ENCODE measurements around the gene ABHD16B. TPM values are rescaled to one million over a fixed set of nuclear protein-coding genes. Genes with fewer than 3 reads are reported as not detected.

ABHD16B gene
- polyA plus RNA-seq (ENCODE audit: insufficient read length in 3 of 3): not detected

DNA sequence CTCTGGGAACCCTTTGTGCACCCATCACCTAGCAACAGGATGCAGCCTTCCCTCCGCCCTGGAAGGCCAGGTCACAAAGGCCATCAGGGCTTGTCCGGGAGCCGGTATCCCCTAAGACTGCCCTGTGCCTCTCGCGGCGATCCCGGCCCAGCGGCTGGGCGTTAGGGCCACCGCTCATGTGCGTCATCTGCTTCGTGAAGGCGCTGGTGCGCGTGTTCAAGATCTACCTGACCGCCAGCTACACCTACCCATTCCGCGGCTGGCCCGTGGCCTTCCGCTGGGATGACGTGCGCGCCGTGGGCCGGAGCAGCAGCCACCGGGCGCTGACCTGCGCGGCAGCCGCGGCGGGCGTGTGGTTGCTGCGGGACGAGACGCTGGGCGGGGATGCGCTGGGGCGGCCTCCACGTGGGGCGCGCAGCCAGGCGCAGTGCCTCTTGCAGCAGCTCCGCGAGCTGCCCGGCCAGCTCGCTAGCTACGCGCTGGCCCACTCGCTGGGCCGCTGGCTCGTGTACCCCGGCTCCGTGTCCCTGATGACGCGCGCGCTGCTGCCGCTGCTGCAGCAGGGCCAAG, at the start of gene ABHD16B:
Gene ABHD16B, plus strand, starts transcription at position 134 of the 570 bp plus-strand sequence. Its CDS starts 43 bp downstream, at position 177.
- DNase-seq (ENCODE audit: low read depth in 3 of 3, low spot score in 2 of 3): no peak

DNA sequence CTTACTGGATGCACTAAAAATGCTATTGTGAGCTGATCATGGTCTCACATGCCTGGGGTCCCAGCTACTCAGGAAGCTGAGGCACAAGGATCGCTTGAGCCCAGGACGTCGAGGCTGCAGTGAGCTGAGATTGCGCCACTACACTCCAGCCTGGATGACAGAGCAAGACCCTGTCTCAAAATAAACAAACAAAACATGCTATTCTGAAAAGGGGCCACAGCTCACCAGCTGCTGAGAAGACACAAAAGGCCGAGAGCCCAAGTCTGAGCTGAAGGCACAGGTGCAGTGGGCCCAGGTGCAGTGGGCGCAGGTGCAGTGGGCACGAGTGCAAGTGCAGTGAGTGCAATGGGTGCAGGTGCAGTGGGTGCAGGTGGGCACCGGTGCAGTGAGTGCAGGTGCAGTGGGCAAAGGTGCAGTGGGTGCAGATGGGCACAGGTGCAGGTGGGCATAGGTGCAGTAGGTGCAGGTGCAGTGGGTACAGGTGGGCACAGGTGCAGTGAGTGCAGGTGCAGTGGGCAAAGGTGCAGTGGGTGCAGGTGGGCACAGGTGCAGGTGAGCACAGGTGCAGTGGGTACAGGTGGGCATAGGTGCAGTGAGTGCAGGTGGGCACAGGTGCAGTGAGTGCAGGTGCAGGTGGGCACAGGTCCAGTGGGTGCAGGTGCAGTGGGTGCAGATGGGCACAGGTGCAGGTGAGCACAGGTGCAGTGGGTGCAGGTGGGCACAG, 46.2 kb upstream of the ABHD16B start:
- no peak for DNase-seq (ENCODE audit: low read depth in 3 of 3, low spot score in 2 of 3)

DNA sequence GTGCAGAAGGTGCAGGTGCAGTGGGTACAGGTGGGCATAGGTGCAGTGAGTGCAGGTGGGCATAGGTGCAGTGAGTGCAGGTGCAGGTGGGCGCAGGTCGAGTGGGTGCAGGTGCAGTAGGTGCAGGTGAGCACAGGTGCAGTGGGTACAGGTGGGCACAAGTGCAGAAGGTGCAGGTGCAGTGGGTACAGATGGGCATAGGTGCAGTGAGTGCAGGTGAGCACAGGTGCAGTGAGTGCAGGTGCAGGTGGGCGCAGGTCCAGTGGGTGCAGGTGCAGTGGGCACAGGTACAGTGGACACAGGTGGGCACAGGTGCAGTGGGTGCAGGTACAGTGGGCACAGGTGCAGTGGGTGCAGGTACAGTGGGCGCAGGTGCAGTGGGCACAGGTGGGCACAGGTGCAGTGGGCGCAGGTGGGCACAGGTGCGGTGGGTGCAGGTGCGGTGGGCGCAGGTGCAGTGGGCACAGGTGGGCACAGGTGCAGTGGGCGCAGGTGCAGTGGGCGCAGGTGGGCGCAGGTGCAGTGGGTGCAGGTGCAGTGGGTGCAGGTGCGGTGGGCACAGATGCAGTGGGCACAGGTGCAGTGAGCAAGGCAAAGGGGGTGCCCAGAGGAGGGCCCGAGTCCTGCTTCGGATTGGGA, 45.6 kb upstream of the ABHD16B start:
- DNase-seq (ENCODE audit: low read depth in 3 of 3, low spot score in 2 of 3): no peak

- no peak for DNase-seq (ENCODE audit: low read depth in 3 of 3, low spot score in 2 of 3)
Observed at GRCh38 chr20:63819224-63819921, 41.9 kb upstream of the ABHD16B start.

DNA sequence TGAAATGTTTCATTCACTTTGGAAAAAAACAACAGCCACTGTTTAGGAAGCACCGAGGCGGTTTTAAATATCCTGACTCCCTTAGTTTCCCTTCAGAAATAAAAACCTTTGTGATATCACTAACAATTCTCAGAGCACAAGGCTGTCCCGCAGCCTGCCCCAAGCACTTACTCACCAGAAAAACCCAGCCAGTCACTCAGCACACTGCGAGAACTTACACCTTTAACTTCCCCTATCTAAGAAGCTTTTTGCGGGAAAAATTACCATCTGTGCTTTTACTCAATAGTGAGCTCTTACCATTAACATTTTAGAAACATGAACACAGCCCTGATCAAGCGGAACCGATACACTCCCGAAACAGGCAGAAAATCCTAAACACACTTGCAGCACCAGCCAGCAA, 39.5 kb upstream of the ABHD16B start:
- no peak for DNase-seq (ENCODE audit: low read depth in 3 of 3, low spot score in 2 of 3)

GRCh38 chr20:63822276-63822696, 39.0 kb upstream of the ABHD16B start:
- no peak for DNase-seq (ENCODE audit: low read depth in 3 of 3, low spot score in 2 of 3)

GRCh38 chr20:63823691-63824311, 37.5 kb upstream of the ABHD16B start:
- DNase-seq (ENCODE audit: low read depth in 3 of 3, low spot score in 2 of 3): no peak

DNA sequence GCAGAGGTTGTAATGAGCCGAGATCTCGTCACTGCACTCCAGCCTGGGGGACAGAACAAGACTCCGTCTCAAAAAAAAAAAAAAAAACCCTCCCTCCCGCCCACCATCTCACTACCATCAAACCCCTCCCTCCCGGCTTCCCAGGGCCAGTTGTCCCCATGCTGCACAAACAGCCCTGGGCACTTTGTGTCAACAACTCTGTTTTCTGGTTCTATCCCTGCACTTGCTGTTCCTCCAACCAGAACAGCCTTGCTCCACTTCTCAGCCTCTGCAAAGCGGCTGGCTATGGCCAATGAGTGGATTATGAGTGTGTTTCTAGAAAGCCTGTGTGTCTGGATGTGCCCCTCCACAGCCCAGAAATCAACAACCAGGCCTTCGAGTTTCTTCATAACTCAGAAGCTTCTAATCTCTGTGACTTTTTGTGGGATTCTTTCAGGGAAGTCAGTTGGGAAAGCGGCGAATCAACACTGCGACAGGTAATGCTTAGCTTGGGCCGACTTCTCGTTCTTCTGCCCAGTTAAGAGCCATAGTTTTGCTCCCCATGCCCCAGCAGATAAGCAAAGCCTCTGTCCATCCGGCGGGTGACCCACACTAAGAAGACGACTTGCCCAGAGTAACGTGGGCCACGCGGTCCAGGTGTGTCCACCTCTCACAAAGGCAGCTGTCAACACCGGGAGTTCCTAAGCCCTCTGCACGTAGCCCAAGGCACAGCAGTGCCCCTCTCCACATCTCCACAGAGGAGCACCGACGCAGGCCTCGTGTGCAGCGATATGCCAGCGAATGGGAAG, 35.8 kb upstream of the ABHD16B start:
- no peak for DNase-seq (ENCODE audit: low read depth in 3 of 3, low spot score in 2 of 3)

DNA sequence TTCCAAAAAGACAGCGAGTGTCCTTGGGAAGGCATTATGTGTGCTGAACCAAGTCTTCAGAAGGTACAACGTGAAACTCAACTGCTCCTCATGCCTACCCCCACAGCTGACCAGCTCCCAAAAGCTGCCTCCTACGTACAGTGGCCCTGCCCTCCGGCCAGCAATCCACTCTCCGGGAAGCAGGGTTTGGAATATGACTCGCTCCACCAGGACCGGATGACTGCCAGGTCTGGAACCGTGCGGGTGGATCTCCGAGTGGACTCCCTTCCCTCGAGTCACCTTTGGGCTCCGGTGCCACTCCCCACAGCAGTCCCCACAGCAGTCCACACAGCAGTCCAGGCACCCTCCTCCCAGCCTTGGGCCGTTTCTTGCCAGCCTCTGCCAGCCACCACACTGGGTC, 34.5 kb upstream of the ABHD16B start:
- DNase-seq (ENCODE audit: low read depth in 3 of 3, low spot score in 2 of 3): no peak

- DNase-seq (ENCODE audit: low read depth in 3 of 3, low spot score in 2 of 3): no peak
Observed at GRCh38 chr20:63828124-63828523, 33.2 kb upstream of the ABHD16B start.

DNA sequence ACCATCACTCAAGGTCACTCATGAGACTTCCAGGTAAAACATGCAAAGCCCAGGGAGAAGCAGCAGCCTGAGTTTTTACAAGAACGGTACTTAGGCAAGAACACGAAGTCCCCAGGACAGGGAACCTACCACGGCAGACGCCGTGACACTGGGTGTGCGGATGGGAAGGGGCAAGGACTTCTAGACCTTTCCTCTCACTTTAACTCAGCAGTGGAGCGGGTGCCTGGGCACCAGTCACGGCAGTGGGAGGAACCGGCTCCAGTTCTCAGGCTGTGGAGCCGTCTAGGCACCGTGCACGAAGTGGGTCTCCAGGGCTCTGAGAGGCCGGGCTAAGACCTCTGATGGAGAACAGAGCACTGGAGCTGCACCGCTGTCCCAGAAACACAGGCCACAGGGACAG, 32.8 kb upstream of the ABHD16B start:
- no peak for DNase-seq (ENCODE audit: low read depth in 3 of 3, low spot score in 2 of 3)

DNA sequence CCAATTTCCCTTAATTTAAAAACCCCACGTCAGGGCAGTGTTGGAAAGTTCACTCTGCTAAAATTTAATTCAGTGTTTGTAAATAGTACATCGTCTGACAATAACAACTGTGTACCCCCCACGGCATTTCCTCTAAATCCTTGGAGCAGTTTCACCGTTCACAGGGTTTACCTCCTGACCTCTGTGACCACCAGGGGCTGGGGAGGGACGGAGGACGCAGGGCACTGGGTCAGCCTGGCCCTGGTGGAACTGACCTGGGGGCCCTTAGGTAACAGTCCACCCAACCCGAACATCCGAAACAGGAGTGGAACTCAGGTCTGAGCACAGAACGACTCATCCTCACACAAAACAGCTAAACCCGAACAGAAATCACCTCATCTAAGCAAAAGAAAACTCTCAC, 32.3 kb upstream of the ABHD16B start:
- DNase-seq (ENCODE audit: low read depth in 3 of 3, low spot score in 2 of 3): no peak

GRCh38 chr20:63829603-63829944, 31.7 kb upstream of the ABHD16B start:
- no peak for DNase-seq (ENCODE audit: low read depth in 3 of 3, low spot score in 2 of 3)

- DNase-seq (ENCODE audit: low read depth in 3 of 3, low spot score in 2 of 3): no peak
Observed at GRCh38 chr20:63829945-63830835, 31.1 kb upstream of the ABHD16B start.

- no peak for DNase-seq (ENCODE audit: low read depth in 3 of 3, low spot score in 2 of 3)
Observed at GRCh38 chr20:63830841-63831588, 30.3 kb upstream of the ABHD16B start, which contains the start of gene ZBTB46. TSS of gene ZBTB46 (minus strand) at chr20:63831264. CDS start at chr20:63790757, 40,507 bp downstream.

- DNase-seq (ENCODE audit: low read depth in 3 of 3, low spot score in 2 of 3): no peak
Observed at GRCh38 chr20:63831646-63831992, 29.7 kb upstream of the ABHD16B start.

- DNase-seq (ENCODE audit: low read depth in 3 of 3, low spot score in 2 of 3): no peak
Observed at GRCh38 chr20:63831993-63832686, 29.2 kb upstream of the ABHD16B start.
